ENCODE measurements around the gene TMEM270. TPM values are rescaled to one million over a fixed set of nuclear protein-coding genes. Genes with fewer than 3 reads are reported as not detected.

TMEM270 gene
- total and polyA plus RNA-seq, 2 of the 4 experiments (the other 2 are of a cell fraction) = 0.17 TPM; not detected in 1

- no peak for TF ChIP-seq RFX5 (IDR thresholded peaks at IDR 0.05; ENCODE audit: low read depth, low read length)
- no peak for TF ChIP-seq MXI1 (IDR thresholded peaks at IDR 0.05; ENCODE audit: borderline replicate concordance, low read depth, low read length)
- TF ChIP-seq, protein P1, sequence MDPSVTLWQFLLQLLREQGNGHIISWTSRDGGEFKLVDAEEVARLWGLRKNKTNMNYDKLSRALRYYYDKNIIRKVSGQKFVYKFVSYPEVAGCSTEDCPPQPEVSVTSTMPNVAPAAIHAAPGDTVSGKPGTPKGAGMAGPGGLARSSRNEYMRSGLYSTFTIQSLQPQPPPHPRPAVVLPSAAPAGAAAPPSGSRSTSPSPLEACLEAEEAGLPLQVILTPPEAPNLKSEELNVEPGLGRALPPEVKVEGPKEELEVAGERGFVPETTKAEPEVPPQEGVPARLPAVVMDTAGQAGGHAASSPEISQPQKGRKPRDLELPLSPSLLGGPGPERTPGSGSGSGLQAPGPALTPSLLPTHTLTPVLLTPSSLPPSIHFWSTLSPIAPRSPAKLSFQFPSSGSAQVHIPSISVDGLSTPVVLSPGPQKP (IDR thresholded peaks at IDR 0.05; ENCODE audit: borderline replicate concordance, low read depth, low read length) = no peak
Measured at GRCh38 chr7:73895626-73896025, 34.7 kb downstream of the TMEM270 start (continued).

DNA sequence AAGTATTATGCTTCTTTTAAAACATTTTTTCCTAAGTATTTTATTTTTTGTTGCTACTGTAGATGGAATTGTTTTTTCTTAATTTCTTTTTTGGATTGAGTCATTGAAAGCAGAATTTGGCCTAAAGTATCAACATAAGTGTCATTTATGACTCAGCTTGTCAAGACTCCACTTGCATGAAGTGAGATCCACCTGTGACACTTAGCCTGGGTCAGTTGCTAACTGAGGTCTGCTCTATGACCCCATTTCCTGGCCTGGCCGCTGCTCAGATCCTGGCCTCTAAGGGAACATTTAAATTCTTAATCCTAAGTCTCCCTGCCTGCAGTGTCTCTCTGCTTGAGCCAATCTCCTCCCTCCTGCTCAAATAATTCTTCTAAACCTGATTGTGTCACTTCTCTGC is 35.5 kb downstream of the TMEM270 start:
- Histone ChIP-seq H2AK5ac (ENCODE audit: low read depth, low read length) (peak overlapping the region; percentile 5; the same call in 1 of the 2 replicates), H2AFZ (replicated peaks; ENCODE audit: low read length, poor library complexity) (no peak overlapping the region), H3K56ac (ENCODE audit: extremely low read depth, insufficient read depth, low read length) (no peak overlapping the region), H3K9me1 (ENCODE audit: insufficient read depth, low read length) (peaks cover 19% of the 10 kb centered on the region), H4K91ac (ENCODE audit: insufficient read depth, low read depth, low read length) (peak overlapping the region; percentile 72), H4K5ac (ENCODE audit: low read depth, low read length) (no peak overlapping the region), H3K79me1 (ENCODE audit: low read depth in 1 of 2, low read length in 2 of 2) (0 out of 4 replicates have a peak, but pooled peaks cover 0 to 4% of the 10 kb centered on the region in 2 experiments), H3K9ac (ENCODE audit: low read depth, low read length) (no peak overlapping the region), H4K20me1 (ENCODE audit: insufficient read depth, low read length) (no peaks in the 10 kb centered on the region), H3K27me3 (ENCODE audit: control insufficient read depth, insufficient read depth, low read length) (no peaks in the 10 kb centered on the region), H2BK20ac (ENCODE audit: low read depth, low read length) (peak overlapping the region; percentile 82), H3K4me2 (ENCODE audit: low read depth, low read length) (no peak overlapping the region), H3K18ac (ENCODE audit: low read depth, low read length) (no peak overlapping the region), H3K4me1 (ENCODE audit: control insufficient read depth, insufficient read depth, low read length) (peaks cover 42% of the 10 kb centered on the region), H3K4me3 (ENCODE audit: insufficient read depth, low read depth, low read length) (no peak overlapping the region), H4K8ac (ENCODE audit: low read depth in 2 of 2, low read length in 2 of 2) (peak overlapping the region; percentile 11 to 24; a peak in 1 of 4 replicates), H3K36me3 (ENCODE audit: control insufficient read depth, insufficient read depth, low read length) (no peaks in the 10 kb centered on the region), H2BK15ac (ENCODE audit: low read depth, low read length) (peak overlapping the region; percentile 78; the same call in 1 of the 3 replicates), H3K27ac (ENCODE audit: insufficient read depth, low read length) (no peak overlapping the region; the same call in 1 of the 2 replicates), H3K23ac (ENCODE audit: low read depth, low read length) (peak overlapping the region; percentile 58; the same call in 1 of the 2 replicates), H3K4ac (ENCODE audit: low read depth, low read length) (peak overlapping the region; percentile 84), H2BK120ac (ENCODE audit: low read depth, low read length) (peak overlapping the region; percentile 88), H2BK5ac (ENCODE audit: low read depth, low read length, poor library complexity, severe bottlenecking) (no peak overlapping the region), H3K9me3 (ENCODE audit: control insufficient read depth, insufficient read depth, low read length) (no peaks in the 10 kb centered on the region; the same call in 1 of the 2 replicates), H2AK9ac (replicated peaks; ENCODE audit: low read depth, low read length, poor library complexity) (no peak overlapping the region), H3K14ac (replicated peaks; ENCODE audit: low read depth, low read length) (peak overlapping the region; percentile 80)
- CTCF ChIA-PET = interaction anchor here (1.0 to 1.4 kb wide), 2 partner anchors 21 to 130 kb away, joined by 3 to 4 read pairs; no protein-coding TSS in a partner anchor
- POLR2A ChIA-PET (ENCODE audit: unreplicated experiment) = interaction anchor here (0.6 kb wide), 1 partner anchor 59 kb away, joined by 5 read pairs; no protein-coding TSS in a partner anchor
- 0% methylated on average over 1 of the region's 1 CpG; no CpG with 5 or more reads in 1 of the 2 experiments for WGBS, 2 experiments (ENCODE audit: extremely low coverage in 2 of 2, insufficient read length in 1 of 2)
- peak; percentile 29; the same call in 1 of the 2 replicates for TF ChIP-seq BHLHE40 (IDR thresholded peaks at IDR 0.05; ENCODE audit: low read depth, low read length)
- TF ChIP-seq FOS (IDR thresholded peaks at IDR 0.05; ENCODE audit: low read depth, low read length) = 0 out of 2 replicates have a peak, but pooled peaks have one; percentile 46
- TF ChIP-seq POLR2A (IDR thresholded peaks at IDR 0.05; ENCODE audit: low read depth, low read length) = no peak
- peak; percentile 58 for TF ChIP-seq RCOR1 (IDR thresholded peaks at IDR 0.05; ENCODE audit: insufficient replicate concordance, low read length)
- no peak for ATAC-seq (ENCODE audit: low read depth)
- intact Hi-C loops (cut with micrococcal nuclease) = no loop called here
- in situ Hi-C loops (cut with MboI; ENCODE audit: low sequenced_read_pairs) = no loop called here
- peak; percentile 70 for DNase-seq
- no TSS peak for BruUV-seq (replicated peaks)
- dilution Hi-C loops (cut with HindIII; ENCODE audit: low sequenced_read_pairs, unreplicated experiment) = no loop called here
